Fibroblast of skin of right biceps (primary cell): ENCODE measurements around the gene TRA2B.
"Not testable (repeated sequence)": the region's sequence is repeated elsewhere in the genome, so short reads cannot be mapped to it uniquely, and the experiment has no call there.

ENCODE experiments used
- DNase-seq: peaks from one replicate; pipeline ENCODE4 v3.0.0-alpha.2; 2013

TRA2B gene

GRCh38 chr3:185926445-185926844 is 11.4 kb downstream of the TRA2B start:
- no peak for DNase-seq

DNA sequence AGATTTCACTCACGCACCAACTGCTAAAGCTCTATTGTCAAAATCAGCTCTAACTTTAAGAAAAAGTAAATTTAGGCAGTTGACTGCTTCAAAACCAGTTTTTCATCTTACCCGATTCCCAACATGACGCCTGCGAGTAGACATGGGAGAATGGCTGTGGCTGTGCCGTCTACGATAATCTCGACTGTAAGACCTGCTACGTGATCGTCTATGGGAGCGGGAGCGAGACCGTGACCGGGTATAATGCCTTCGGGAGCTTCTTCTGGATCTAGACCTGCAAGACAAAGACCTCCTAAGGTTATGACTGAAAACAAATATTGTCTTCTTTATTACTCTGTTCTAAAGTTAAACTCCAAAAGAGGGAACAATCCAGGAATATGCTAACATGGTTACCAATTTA is 12.5 kb downstream of the TRA2B start:
- no peak for DNase-seq

GRCh38 chr3:185924375-185924774 is 13.4 kb downstream of the TRA2B start:
- DNase-seq = no peak

DNA sequence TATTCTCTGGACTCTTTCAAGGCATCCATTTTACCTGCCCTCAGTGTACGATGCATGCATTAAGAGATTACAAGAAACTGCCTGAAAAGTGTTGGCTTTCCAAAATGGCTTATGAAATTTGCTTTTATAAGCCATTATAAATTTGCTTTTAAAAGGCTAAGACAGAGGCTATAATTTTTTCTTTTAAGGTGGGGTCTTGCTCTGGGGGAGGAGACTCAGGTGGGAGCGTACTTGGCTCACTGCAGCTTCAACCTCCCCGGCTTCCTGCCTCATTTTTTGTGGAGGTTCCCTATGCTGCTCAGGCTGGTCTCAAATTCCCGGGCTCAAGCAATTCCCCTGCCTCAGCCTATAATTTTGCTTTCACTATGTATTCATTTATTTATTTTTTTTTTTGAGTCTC is 17.6 kb downstream of the TRA2B start:
- no peak for DNase-seq

DNA sequence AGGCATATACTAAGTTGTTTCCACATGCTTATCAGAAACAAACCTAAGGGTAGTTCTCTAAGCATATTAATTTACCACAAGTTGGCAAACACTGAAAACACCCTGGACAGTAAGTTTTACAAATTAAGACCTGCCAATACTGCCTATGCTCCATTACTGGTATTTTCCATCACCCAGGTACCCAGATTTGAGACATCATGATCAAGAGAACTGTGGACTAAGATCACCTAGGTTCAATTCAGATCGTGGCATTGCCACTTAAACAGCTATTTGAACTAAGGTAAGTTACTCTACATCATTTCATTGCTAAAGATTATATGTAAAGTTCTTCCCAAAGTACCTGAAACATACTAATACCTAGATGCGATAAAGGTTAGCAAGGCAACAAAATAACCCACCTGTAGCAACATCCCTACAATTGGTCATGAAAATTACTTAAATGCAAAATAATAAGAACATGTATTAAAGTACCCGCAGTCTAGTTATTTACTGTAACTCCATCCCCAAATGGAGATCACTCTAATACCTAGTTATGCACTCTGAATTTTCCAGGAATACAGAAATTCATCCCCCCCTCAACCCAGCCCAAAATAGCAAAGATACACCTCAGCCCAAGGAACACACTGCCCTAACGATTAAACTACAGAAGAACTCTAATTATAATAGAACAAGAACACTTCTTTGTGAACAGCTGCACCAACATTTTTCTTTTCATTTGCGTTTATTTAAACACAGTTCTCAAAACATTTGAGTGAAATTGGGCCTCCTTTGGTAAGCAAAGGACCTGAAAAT is 21.6 kb downstream of the TRA2B start:
- no peak for DNase-seq

- DNase-seq = no peak
Observed at GRCh38 chr3:185915642-185916041, 22.2 kb downstream of the TRA2B start.

DNA sequence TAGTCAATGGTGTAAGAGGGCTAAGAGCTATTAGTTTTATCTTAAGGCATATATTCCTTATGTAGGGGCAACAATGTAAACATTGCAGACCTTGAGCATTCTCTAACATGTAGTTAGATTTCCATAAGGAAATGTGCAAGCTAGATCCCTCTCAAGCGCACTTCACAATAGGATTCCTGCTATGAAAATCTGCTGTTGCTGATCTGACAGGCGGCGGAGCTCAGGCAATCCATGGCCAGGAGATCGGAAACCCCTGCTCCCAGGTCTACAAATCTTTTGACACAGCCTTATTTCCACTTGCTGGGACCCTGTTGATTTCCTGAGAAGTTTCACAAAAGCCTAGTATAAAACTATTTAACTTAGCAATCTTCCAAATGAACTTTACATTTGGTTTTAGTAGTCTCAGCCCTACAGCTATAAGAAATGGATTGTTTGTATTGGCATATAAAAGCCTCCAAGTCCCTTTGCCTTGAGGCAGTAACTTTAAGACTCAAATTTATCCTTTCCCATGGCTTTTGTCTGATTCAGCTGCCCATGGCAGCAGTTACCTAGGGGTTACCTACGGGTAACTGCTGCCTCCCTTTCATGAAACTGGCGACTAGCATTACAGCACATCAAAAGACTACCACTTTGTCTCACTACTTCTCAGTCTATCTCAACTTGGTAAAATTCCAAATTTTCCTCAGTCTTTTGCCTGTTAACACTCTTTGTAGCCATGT is 22.7 kb downstream of the TRA2B start:
- no peak for DNase-seq

GRCh38 chr3:185912929-185913901 is 24.6 kb downstream of the TRA2B start:
- DNase-seq = no peak

- no peak for DNase-seq
Observed at GRCh38 chr3:185912512-185912911, 25.3 kb downstream of the TRA2B start.

DNA sequence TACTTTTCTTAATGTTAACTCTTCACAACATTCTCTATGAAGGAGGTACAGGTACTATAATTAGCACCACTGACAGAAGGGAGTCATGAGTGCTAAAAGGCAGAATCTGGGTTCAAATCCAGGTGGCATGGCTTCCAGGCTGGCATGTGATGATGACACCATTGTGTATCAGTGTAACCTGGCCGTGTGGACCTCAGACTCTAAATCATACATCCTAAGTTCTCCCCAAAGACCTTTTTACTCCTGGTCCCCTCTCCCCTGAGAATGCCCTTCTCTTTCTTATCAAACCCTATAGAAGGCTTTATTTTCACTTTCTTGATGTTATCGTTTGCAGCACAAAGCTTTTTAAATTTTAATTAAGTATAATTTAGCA is 26.8 kb downstream of the TRA2B start:
- DNase-seq = not testable (repeated sequence)

- not testable (repeated sequence) for DNase-seq
Observed at GRCh38 chr3:185910322-185911075, 27.3 kb downstream of the TRA2B start.

GRCh38 chr3:185909913-185910312 is 27.9 kb downstream of the TRA2B start:
- DNase-seq = not testable (repeated sequence)

DNA sequence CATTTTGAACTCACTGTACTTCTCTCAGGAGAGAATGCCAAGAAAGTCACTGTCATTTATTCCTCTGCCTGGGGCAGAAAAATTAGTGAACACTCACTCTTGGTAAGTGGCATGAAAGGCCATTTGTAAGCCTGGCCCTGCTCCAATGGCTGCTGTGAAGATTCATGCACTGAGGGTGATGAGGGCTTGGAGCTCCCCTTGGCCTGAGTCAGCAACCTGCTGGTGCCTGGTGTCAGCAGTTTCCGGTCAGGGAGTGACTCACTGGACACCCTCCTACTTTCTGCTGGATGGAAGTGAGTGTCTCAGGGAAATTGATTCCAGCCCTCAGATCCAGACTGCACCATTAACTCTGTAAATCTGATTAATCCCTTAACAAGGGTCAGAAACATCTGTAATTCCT is 37.6 kb downstream of the TRA2B start:
- DNase-seq = peak; percentile 92

- DNase-seq = no peak
Observed at GRCh38 chr3:185896636-185897035, 41.2 kb downstream of the TRA2B start.

GRCh38 chr3:185887066-185887465 is 50.7 kb downstream of the TRA2B start:
- DNase-seq = no peak

DNA sequence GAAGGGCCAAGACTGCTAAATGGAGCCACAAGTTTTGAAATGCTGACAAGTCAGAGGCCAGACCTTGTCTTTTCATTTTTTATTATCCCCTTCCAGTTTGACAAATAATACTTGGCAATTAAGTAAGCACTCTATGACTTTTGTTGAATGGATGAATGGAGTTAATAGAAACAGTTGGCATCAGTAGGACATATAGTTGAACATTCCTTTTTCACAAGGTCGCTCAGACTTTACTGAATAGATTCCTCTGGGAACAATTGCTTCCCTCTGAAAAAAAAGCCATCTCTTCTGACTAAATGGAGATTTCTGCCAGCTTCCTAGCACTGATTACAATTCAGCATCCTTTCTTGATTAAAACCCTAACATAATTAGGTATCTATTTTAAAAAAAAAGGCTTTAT is 53.2 kb downstream of the TRA2B start:
- DNase-seq = no peak

GRCh38 chr3:185881926-185882325 is 55.9 kb downstream of the TRA2B start:
- DNase-seq = no peak

GRCh38 chr3:185880600-185880999 is 57.2 kb downstream of the TRA2B start:
- no peak for DNase-seq

GRCh38 chr3:185878920-185879319 is 58.9 kb downstream of the TRA2B start:
- DNase-seq = no peak

GRCh38 chr3:185874119-185874518 is 63.7 kb downstream of the TRA2B start:
- DNase-seq = no peak

GRCh38 chr3:185867650-185868049 is 70.2 kb downstream of the TRA2B start:
- no peak for DNase-seq

DNA sequence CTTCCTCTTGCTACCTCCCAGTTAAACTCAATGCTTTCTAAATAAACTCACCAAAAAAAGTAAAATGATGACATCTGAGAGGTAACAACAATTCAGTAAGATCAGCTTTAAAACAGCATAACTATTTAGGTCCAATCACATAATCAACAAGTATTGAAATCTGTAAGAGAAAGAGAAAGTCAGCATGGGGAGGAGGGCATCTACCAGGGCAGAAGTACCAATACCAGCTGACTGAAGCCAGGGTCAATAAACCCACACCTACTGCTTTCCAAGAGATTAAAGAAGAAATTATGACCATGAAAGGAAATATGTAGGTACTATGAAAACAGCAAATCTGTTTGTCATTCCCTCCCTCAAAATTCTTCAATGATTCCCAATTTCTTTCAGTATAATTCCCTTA is 70.8 kb downstream of the TRA2B start:
- DNase-seq = no peak

GRCh38 chr3:185866555-185866954 is 71.3 kb downstream of the TRA2B start:
- no peak for DNase-seq
